Measurements from ENCODE around the gene SSX4B.
"Not testable (repeated sequence)": the region's sequence is repeated elsewhere in the genome, so short reads cannot be mapped to it uniquely, and the experiment has no call there.

The SSX4B gene

DNA sequence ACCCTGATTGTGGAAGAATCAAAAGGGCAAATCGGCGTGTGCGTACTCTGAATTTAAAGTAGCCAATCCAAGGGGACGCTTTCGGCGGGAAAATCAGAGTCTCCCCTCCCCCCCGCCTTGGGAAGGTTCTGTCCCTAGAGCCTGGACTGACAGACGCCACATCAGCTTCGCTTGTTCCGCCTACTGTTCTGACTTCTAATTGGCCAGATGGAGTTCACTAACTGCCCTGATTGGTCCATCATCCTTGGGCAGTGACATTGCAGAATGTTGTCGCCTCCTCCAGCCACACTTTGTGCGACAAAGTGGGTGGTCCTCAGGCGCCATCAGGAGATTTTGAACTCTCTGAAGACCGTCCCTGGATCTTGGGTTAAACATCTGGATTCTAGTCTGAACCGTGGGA lies at the start of gene SSX4B:
TSS of gene SSX4B (minus strand) at position 101 of the 400 bp plus-strand sequence. CDS start 588 bp downstream, outside the sequence.
- not testable (repeated sequence) for DNase-seq (ENCODE audit: low spot score)

- no peak for DNase-seq (ENCODE audit: low spot score)
Observed at GRCh38 chrX:48460606-48461005, 48.8 kb upstream of the SSX4B start.

- DNase-seq (ENCODE audit: low spot score), result no peak
Observed at GRCh38 chrX:48460031-48460430, 48.3 kb upstream of the SSX4B start.

DNA sequence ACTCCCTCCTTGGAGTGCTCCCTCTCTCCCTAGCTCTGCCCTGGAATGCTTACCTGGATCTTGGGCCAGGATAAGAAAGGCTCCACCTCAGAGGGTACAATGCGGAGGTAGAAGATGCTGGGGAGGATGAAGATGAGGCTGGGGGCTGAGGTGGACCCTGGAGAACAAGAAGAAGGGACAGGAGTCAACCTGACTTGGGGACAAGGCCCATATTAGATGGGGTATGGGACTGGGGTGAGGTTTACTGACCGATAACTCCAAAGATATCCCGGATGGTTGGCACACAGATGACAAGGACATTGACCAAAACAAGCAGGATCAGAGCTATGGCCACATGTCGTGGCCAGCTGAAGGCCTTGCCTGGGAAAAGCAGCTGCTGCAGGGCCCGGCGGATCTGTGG lies 47.7 kb upstream of the SSX4B start:
- peak; percentile 0 for DNase-seq (ENCODE audit: low spot score)

DNA sequence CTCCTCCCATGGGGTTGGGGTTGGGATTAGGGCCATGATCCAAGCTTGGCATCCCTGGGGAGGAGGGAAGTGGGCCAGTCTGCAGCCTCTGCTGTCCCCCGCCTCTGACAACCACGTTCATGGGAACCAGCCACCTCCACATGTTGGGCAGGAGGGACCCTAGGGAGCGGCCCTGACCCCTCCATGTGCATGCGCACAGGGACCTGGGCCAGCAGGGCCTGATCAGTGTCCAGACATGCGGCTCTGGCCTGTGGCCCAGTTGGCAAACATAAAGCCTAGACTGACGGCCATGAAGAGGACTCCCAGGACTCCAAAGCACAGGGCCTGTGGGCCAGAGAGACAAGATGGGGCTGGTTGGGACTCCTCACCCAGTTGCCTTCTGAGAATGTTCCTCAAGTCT lies 47.0 kb upstream of the SSX4B start:
- peak; percentile 0 for DNase-seq (ENCODE audit: low spot score)

DNA sequence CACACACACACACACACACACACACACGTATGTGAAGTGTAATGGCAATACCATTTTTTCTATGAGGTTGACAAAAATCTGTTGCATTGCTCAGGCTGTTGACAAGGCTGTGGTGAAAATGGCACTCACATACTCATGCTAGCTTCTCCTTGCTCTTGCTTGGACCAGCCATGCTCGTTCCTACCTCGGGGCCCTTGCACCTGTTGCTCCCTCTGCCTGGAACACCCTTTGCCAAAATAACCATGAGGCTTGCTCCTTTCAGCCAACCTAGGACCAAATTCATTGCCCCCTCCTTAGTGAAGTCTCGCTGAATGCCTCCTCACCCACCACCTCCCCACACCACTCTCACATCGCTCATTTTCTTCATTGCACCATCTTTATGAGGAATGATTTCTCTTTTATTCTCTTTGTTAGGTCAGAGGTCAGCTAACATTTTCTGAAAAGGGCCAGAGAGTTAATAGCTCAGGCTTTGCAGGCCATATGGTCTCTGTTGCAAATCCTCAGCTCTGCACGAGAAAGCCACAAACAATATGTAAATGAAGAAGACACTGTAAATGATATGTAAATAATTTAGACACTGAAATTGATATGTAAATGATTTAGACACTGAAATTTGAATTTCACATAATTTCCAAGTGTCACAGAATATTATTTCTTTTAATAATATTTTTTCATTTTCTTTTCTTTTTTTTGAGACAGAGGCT lies 45.0 kb upstream of the SSX4B start:
- DNase-seq (ENCODE audit: low spot score), result no peak

DNA sequence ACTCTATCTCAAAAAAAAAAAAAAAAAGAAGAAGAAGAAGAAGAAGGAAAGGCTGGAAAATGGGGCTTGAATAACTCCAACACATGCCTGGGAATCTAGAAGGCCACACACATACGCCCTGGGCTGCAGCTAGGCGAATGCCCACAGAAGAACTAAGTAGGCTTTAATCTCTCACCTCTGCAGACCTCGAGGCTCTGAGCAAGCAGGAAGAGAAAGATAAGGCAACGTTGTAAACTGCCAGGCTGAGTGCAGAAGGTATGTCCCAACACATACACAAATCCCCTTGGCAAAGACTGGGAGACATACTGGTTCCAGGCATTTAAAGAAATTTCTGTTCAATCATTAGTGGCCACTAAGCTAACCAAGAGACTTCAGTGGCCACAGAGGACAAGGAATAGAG lies 39.9 kb upstream of the SSX4B start:
- DNase-seq (ENCODE audit: low spot score), result no peak

- no peak for DNase-seq (ENCODE audit: low spot score)
Observed at GRCh38 chrX:48450076-48450475, 38.3 kb upstream of the SSX4B start.

DNA sequence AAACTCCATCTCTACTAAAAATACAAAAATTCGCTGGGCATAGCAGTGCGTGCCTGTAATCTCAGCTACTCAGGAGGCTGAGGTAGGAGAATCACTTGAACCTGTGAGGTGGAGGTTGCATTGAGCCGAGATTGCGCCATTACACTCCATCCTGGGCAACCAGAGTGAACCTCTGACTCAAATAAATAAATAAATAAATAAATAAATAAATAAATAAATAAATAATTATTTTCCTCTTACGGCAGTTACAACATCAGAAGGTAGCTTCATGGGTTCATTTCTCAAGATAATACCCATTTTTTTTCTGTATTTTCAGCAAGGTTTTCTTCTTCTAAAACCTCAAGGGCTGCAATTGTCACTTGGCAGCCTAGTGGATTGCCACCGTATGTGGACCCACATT lies 35.4 kb upstream of the SSX4B start:
- DNase-seq (ENCODE audit: low spot score), result not testable (repeated sequence)

DNA sequence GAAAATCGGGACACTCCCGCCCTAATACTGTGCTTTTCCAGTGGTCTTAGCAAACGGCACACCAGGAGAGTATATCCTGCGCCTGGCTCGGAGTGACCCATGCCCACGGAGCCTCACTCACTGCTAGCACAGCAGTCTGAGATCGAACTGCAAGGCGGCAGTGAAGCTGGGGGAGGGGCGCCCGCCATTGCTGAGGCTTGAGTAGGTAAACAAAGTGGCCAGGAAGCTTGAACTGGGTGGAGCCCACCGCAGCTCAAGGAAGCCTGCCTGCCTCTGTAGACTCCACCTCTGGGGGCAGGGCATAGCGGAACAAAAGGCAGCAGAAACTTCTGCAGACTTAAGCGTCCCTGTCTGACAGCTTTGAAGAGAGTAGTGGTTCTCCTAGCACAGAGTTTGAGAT lies 22.0 kb upstream of the SSX4B start:
- not testable (repeated sequence) for DNase-seq (ENCODE audit: low spot score)

DNA sequence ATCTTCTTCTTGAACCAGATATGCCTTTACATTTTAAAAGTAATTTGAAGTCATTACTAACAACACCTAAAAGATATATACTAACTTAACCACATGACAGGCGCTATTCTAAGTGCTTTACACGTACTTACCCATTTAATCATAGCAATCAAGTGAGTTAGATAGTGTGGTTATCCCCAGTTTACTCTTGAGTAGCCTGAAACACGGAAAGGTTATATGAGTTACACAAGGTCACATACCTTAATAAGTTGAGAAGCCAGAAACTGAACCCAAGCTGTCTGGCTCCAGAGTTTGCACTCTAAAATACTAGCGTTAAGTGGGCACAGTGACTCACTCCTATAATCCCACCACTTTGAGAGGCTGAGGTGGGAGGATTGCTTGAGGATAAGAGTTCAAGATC lies 18.4 kb upstream of the SSX4B start:
- not testable (repeated sequence) for DNase-seq (ENCODE audit: low spot score)

GRCh38 chrX:48429606-48430005 lies 17.8 kb upstream of the SSX4B start:
- not testable (repeated sequence) for DNase-seq (ENCODE audit: low spot score)

- not testable (repeated sequence) for DNase-seq (ENCODE audit: low spot score)
Observed at GRCh38 chrX:48427027-48427716, 15.4 kb upstream of the SSX4B start.

DNA sequence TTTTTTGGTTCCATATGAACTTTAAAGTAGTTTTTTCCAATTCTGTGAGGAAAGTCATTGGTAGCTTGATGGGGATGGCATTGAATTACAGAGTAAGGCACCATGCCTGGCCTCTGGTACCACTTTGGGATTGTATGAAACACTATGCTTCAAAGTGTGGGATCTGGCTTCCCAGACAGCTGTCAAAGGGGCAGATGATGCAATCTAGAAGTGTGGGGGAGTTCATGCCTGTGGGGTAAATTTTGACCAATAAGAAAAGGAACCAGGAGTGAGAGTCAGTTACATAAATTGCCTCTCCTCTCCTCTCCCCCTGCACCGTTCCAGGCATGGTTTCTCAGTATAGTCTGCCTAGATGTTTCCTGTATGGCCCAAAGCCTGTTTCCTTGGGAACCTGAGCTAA lies 13.9 kb downstream of the SSX4B start:
- not testable (repeated sequence) for DNase-seq (ENCODE audit: low spot score)

- not testable (repeated sequence) for DNase-seq (ENCODE audit: low spot score)
Observed at GRCh38 chrX:48396931-48397330, 14.8 kb downstream of the SSX4B start.

GRCh38 chrX:48383239-48383638 lies 28.5 kb downstream of the SSX4B start, which contains the start of gene SSX4:
TSS of gene SSX4 (plus strand) at chrX:48383539. CDS start at chrX:48384054, 515 bp downstream.
- DNase-seq (ENCODE audit: low spot score), result not testable (repeated sequence)

GRCh38 chrX:48370408-48370807 lies 41.4 kb downstream of the SSX4B start:
- DNase-seq (ENCODE audit: low spot score), result not testable (repeated sequence)

DNA sequence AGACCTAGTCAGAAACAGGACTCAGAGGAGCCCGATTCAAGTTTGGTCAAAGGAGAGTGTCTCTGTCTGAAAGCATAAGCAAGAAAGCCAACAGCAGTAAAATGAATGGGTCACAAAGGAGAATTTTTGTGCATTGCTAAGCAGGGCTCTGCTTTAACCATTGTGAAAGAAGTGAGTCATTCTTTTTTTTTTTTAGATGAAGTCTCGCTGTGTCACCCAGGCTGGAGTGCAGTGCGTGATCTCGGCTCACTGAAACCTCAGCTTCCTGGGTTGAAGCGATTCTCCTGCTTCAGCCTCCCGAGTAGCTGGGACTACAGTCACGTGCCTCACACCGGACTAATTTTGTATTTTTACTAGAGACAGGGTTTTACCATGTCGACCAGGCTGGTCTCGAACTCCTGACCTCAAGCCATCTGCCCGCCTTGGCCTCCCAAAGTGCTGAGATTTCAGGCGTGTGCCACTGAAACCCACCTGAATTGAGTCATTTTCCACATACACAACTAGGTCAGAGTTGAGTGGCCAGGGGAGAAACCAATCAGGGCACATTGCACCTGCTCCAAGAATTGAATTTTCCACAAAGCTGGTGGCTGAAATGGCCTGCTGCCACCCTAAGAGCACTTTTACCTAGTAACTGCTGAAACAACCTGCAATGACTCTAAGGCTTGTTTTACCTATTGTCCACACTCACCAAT lies 43.9 kb downstream of the SSX4B start:
- DNase-seq (ENCODE audit: low spot score), result not testable (repeated sequence)

GRCh38 chrX:48359281-48359680 lies 52.5 kb downstream of the SSX4B start:
- not testable (repeated sequence) for DNase-seq (ENCODE audit: low spot score)

DNA sequence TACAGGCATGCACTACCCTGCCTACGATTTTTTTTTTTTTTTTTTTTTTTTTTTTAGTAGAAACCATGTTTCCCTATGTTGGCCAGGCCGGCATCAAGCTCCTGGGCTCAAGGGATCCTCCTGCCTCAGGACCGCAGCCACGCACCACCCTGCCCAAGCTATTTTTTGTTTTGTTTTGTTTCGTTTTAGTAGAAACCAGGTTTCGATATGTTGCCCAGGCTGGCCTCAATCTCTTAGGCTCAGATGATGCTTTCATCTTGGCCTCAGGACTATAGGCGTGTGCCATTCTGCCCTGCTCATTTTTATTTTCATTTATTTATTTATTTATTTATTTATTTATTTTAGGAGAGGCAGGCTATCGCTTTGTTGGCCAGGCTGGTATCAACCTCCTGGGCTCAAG lies 54.1 kb downstream of the SSX4B start:
- DNase-seq (ENCODE audit: low spot score), result no peak

DNA sequence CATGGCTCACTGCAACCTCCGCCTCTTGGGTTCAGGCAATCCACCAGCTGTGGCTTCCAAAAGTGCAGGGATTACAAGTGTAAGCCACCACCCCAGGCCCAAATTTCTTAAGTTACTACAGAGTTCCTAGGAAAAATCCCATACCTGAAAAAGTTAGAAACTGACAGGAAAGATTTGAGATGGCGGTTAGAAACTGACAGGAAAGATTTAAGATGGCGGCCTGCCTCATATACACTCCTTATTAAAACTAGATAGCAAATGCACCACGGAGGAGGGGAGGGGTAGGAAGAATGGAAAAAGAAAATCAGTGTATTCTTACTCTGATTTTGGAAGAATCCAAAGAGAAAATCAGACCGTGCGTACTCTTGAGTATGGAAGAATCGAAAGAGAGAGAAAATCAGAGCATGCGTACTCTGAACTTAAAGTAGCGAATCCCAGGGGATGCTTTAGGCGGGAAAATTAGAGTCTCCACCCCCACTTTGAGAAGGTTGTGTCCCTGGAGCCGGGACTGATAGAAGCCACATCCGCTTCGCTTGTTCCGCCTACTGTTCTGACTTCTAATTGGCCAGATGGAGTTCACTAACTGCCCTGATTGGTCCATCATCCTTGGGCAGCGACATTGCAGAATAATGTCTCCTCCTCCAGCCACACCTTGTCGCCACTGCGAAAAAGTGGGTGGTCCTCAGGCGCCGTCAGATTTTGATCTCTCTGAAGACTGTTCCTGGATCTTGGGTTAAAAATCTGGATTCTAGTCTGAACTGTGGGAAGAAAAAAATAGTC lies 55.3 kb downstream of the SSX4B start, which contains the start of gene SSX3:
TSS of gene SSX3 (minus strand) at position 389 of the 780 bp plus-strand sequence. CDS start 1,454 bp downstream, outside the sequence.
- not testable (repeated sequence) for DNase-seq (ENCODE audit: low spot score)

Data from germinal center (tissue), 1 donor.